GM23338 (cell line): ENCODE data around the gene WIPF1. TPM values are rescaled to one million over a fixed set of nuclear protein-coding genes. Genes with fewer than 3 reads are reported as not detected.

Experiments used
- ATAC-seq: fragments of 200-7000 bp; cut with Tn5 transposase; 3 replicates; pipeline ENCODE4 v1.9.1; 2020
- DNase-seq: peaks from one replicate; pipeline ENCODE4 v3.0.0-alpha.2; 2015; ENCODE audit warnings: low spot score
- H2AFZ ChIP-seq: fragments of 200-600 bp; sonication (generic); 2 replicates; pipeline ENCODE4 v1.8.0; 2016; ENCODE audit warnings: antibody characterized with exemption, mild to moderate bottlenecking, moderate library complexity
- H3F3A ChIP-seq: fragments of 200-600 bp; sonication (generic); replicated peaks from 2 replicates; pipeline ENCODE4 v1.8.0; 2017; ENCODE audit warnings: antibody characterized with exemption, mixed run types, low read depth
- H3K27ac ChIP-seq: fragments of 200-600 bp; sonication (generic); 2 replicates; pipeline ENCODE4 v1.6.1; 2016; ENCODE audit warnings: low read depth
- H3K27me3 ChIP-seq: fragments of 200-600 bp; sonication (generic); 2 replicates; pipeline ENCODE4 v1.8.0; 2016; ENCODE audit warnings: mild to moderate bottlenecking, mixed run types, moderate library complexity; ENCODE audit not compliant: insufficient read depth
- H3K36me3 ChIP-seq: fragments of 200-600 bp; sonication (generic); 2 replicates; pipeline ENCODE4 v1.8.0; 2016; ENCODE audit warnings: mild to moderate bottlenecking; ENCODE audit not compliant: insufficient read depth
- H3K4me1 ChIP-seq: fragments of 200-600 bp; sonication (generic); 2 replicates; pipeline ENCODE4 v1.8.0; 2016; ENCODE audit warnings: mild to moderate bottlenecking, moderate library complexity; ENCODE audit not compliant: insufficient read depth
- H3K4me2 ChIP-seq: fragments of 200-600 bp; sonication (generic); 2 replicates; pipeline ENCODE4 v1.7.1; 2017; ENCODE audit warnings: mixed run types
- H3K4me3 ChIP-seq: fragments of 200-600 bp; sonication (generic); 2 replicates; pipeline ENCODE4 v1.6.1; 2016; ENCODE audit warnings: mixed run types
- H3K79me2 ChIP-seq: fragments of 200-600 bp; sonication (generic); replicated peaks from 2 replicates; pipeline ENCODE4 v1.8.0; 2017; ENCODE audit warnings: mild to moderate bottlenecking; ENCODE audit not compliant: insufficient read depth
- H3K9me2 ChIP-seq: fragments of 200-600 bp; sonication (generic); 2 replicates; pipeline ENCODE4 v1.8.0; 2017; ENCODE audit not compliant: insufficient read depth
- H4K20me1 ChIP-seq: fragments of 200-600 bp; sonication (generic); replicated peaks from 2 replicates; pipeline ENCODE4 v1.8.0; 2017; ENCODE audit warnings: mild to moderate bottlenecking; ENCODE audit not compliant: insufficient read depth
- H3K27ac Mint-ChIP-seq: 2 replicates; pipeline ENCODE4 v1.8.0; 2020; ENCODE audit warnings: inconsistent platforms, mild to moderate bottlenecking, moderate library complexity, mixed read lengths
- H3K27me3 Mint-ChIP-seq: 3 replicates; pipeline ENCODE4 v1.8.0; 2022; ENCODE audit warnings: low read depth, mild to moderate bottlenecking, moderate library complexity, mixed read lengths, inconsistent platforms; ENCODE audit not compliant: insufficient read depth, poor library complexity
- H3K36me3 Mint-ChIP-seq: 3 replicates; pipeline ENCODE4 v1.8.0; 2021; ENCODE audit warnings: low read depth, mild to moderate bottlenecking, inconsistent platforms, moderate library complexity, mixed read lengths
- H3K4me1 Mint-ChIP-seq: 3 replicates; pipeline ENCODE4 v1.8.0; 2020; ENCODE audit warnings: mild to moderate bottlenecking, inconsistent platforms, mixed read lengths
- H3K4me3 Mint-ChIP-seq: 3 replicates; pipeline ENCODE4 v1.8.0; 2021; ENCODE audit warnings: moderate library complexity, mild to moderate bottlenecking, inconsistent platforms, mixed read lengths
- H3K9me3 Mint-ChIP-seq: 3 replicates; pipeline ENCODE4 v1.8.0; 2020; ENCODE audit warnings: moderate library complexity, mild to moderate bottlenecking, inconsistent platforms, mixed read lengths
- CREB1 ChIP-seq: fragments of 250-450 bp; sonication (Bioruptor Pico); IDR thresholded peaks from 2 replicates; pipeline ENCODE4 v1.5.0; 2020; ENCODE audit warnings: low read depth, mild to moderate bottlenecking, moderate library complexity
- ETS1 ChIP-seq: IDR thresholded peaks from 2 replicates; pipeline ENCODE4 v1.6.1; 2016; ENCODE audit warnings: antibody characterized with exemption
- EZH2 ChIP-seq: fragments of 200-600 bp; sonication (generic); IDR thresholded peaks from one replicate; pipeline ENCODE4 v1.8.0; 2017; ENCODE audit warnings: antibody characterized with exemption, mild to moderate bottlenecking, low read depth; ENCODE audit not compliant: unreplicated experiment
- EZH2phosphoT487 ChIP-seq: fragments of 200-600 bp; sonication (generic); IDR thresholded peaks from one replicate; pipeline ENCODE4 v1.8.1; 2018; ENCODE audit warnings: antibody characterized with exemption; ENCODE audit not compliant: unreplicated experiment
- JUNB ChIP-seq: IDR thresholded peaks from one replicate; pipeline ENCODE4 v1.6.1; 2016; ENCODE audit warnings: antibody characterized with exemption; ENCODE audit not compliant: unreplicated experiment
- NANOG ChIP-seq: IDR thresholded peaks from 2 replicates; pipeline ENCODE4 v1.6.1; 2016; ENCODE audit warnings: antibody characterized with exemption, borderline replicate concordance
- POLR2AphosphoS5 ChIP-seq: IDR thresholded peaks from 2 replicates; pipeline ENCODE4 v1.6.1; 2016; ENCODE audit warnings: antibody characterized with exemption, low read depth
- STAT1 ChIP-seq: IDR thresholded peaks from one replicate; pipeline ENCODE4 v1.6.1; 2016; ENCODE audit warnings: antibody characterized with exemption; ENCODE audit not compliant: unreplicated experiment
- ZNF114 ChIP-seq: fragments of 250-450 bp; sonication (Bioruptor Pico); IDR thresholded peaks from 2 replicates; pipeline ENCODE4 v1.5.0; 2020; ENCODE audit warnings: mild to moderate bottlenecking, moderate library complexity
- ZNF331 ChIP-seq: fragments of 250-450 bp; sonication (Bioruptor Pico); IDR thresholded peaks from 2 replicates; pipeline ENCODE4 v1.5.0; 2020; ENCODE audit warnings: low read depth, mild to moderate bottlenecking, moderate library complexity
- ZNF462 ChIP-seq: fragments of 250-450 bp; sonication (Bioruptor Pico); IDR thresholded peaks from 2 replicates; pipeline ENCODE4 v1.5.0; 2020; ENCODE audit warnings: mild to moderate bottlenecking, moderate library complexity
- polyA plus RNA-seq: library from polyadenylated mRNA; unstranded; fragments of >200 nt; fragmentation: Nextera tagmentation; extraction: Ambion mirVana; gene quantifications from 2 replicates; pipeline ENCODE4 v1.2.1, GENCODE V29; 2016
- total RNA-seq: library from RNA; depleted of rRNA; stranded (reverse); fragments of >200 nt; shearing (Covaris generic); gene quantifications from 2 replicates; pipeline ENCODE4 v1.2.3, GENCODE V29; 2014
- TF ChIP-seq, protein P1 (sequence below), 2 experiments: fragments of 200-600 bp in 1 of 2; sonication (generic) in 1 of 2; conservative IDR thresholded peaks; 2 replicates each; pipeline versions ENCODE4 v1.5.1 to v1.6.1; 2016 to 2017; ENCODE audit warnings: antibody characterized with exemption in 2 of 2, low read depth in 2 of 2, mild to moderate bottlenecking in 2 of 2, moderate library complexity in 1 of 2
- TF ChIP-seq, protein P2 (sequence below): IDR thresholded peaks from one replicate; pipeline ENCODE4 v1.6.1; 2018; ENCODE audit warnings: antibody characterized with exemption; ENCODE audit not compliant: unreplicated experiment

WIPF1 gene
- total and polyA plus RNA-seq, 2 experiments from 2014 or later: 3.0 to 6.0 TPM

DNA sequence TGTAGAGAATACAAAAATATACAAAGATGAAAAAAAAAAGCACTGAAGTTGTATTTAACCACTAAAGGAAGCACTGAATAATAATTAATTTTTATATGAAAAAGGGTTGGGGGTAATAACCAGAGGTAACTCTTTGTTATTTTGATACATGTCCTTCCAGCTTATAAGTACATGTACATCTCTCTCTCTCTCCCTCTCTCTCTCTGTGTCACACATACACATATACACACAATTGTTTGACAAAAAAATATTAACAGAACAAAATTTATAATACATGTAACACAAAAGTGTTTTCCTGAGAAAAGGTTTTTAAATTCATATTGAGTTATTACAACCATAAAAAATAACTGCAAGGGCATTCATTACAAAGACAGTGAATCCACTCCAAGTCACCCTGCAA is 4.6 kb downstream of the WIPF1 start:
- Mint-ChIP-seq H3K4me3 (no peak overlapping the region), H3K4me1 (peaks cover 14% of the 10 kb centered on the region), H3K9me3 (no peaks in the 10 kb centered on the region), H3K36me3 (no peaks in the 10 kb centered on the region), H3K27ac (no peak overlapping the region), H3K27me3 (peaks cover 8% of the 10 kb centered on the region)
- Histone ChIP-seq H2AFZ (peak overlapping the region; percentile 94; the same call in 1 of the 2 replicates), H3F3A (no peaks in the 10 kb centered on the region), H3K9me2 (no peaks in the 10 kb centered on the region), H3K4me2 (no peak overlapping the region), H3K27ac (no peak overlapping the region), H3K4me1 (no peaks in the 10 kb centered on the region; the same call in 1 of the 2 replicates), H3K36me3 (no peaks in the 10 kb centered on the region), H3K4me3 (no peak overlapping the region), H3K27me3 (no peaks in the 10 kb centered on the region), H3K79me2 (no peaks in the 10 kb centered on the region), H4K20me1 (no peaks in the 10 kb centered on the region)
- no peak for TF ChIP-seq ZNF462 (CRISPR knock-in tag)
- TF ChIP-seq, protein P1, sequence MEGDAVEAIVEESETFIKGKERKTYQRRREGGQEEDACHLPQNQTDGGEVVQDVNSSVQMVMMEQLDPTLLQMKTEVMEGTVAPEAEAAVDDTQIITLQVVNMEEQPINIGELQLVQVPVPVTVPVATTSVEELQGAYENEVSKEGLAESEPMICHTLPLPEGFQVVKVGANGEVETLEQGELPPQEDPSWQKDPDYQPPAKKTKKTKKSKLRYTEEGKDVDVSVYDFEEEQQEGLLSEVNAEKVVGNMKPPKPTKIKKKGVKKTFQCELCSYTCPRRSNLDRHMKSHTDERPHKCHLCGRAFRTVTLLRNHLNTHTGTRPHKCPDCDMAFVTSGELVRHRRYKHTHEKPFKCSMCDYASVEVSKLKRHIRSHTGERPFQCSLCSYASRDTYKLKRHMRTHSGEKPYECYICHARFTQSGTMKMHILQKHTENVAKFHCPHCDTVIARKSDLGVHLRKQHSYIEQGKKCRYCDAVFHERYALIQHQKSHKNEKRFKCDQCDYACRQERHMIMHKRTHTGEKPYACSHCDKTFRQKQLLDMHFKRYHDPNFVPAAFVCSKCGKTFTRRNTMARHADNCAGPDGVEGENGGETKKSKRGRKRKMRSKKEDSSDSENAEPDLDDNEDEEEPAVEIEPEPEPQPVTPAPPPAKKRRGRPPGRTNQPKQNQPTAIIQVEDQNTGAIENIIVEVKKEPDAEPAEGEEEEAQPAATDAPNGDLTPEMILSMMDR (conservative IDR thresholded peaks at IDR 0.05; ENCODE audit: low read depth in 2 of 2): no peak
- no peak for TF ChIP-seq ZNF331
- TF ChIP-seq ZNF114 (CRISPR knock-in tag): no peak
- TF ChIP-seq, protein P2, sequence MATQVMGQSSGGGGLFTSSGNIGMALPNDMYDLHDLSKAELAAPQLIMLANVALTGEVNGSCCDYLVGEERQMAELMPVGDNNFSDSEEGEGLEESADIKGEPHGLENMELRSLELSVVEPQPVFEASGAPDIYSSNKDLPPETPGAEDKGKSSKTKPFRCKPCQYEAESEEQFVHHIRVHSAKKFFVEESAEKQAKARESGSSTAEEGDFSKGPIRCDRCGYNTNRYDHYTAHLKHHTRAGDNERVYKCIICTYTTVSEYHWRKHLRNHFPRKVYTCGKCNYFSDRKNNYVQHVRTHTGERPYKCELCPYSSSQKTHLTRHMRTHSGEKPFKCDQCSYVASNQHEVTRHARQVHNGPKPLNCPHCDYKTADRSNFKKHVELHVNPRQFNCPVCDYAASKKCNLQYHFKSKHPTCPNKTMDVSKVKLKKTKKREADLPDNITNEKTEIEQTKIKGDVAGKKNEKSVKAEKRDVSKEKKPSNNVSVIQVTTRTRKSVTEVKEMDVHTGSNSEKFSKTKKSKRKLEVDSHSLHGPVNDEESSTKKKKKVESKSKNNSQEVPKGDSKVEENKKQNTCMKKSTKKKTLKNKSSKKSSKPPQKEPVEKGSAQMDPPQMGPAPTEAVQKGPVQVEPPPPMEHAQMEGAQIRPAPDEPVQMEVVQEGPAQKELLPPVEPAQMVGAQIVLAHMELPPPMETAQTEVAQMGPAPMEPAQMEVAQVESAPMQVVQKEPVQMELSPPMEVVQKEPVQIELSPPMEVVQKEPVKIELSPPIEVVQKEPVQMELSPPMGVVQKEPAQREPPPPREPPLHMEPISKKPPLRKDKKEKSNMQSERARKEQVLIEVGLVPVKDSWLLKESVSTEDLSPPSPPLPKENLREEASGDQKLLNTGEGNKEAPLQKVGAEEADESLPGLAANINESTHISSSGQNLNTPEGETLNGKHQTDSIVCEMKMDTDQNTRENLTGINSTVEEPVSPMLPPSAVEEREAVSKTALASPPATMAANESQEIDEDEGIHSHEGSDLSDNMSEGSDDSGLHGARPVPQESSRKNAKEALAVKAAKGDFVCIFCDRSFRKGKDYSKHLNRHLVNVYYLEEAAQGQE: no peak
- no peak for TF ChIP-seq POLR2AphosphoS5
- TF ChIP-seq ETS1: no peak
- no peak for TF ChIP-seq JUNB
- no peak for TF ChIP-seq NANOG
- TF ChIP-seq STAT1: no peak
- no peak for TF ChIP-seq CREB1 (CRISPR knock-in tag)
- no peak for TF ChIP-seq EZH2
- TF ChIP-seq EZH2phosphoT487: no peak
- no peak for ATAC-seq
- DNase-seq: no peak
